Measurements from ENCODE around the gene JARID2.

DNA sequence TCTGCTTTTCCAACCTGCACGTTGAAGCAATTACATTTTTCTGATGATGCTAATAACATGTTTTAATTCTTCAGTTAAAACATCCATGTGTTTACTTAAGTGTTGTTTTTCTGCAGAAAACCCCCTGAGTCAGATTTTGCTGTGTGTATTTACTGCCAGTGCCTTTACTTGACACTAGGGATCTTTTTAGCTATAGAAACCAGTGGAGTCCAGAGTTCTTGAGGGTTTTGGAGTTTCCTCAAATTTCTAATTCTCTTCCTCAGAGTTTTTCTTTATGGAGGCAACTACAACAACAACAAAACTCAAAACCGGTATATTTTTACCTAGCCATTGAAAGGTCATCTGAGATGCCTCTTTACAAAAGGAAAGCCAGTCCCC is 168.4 kb downstream of the JARID2 start:
- TF ChIP-seq, protein P1, sequence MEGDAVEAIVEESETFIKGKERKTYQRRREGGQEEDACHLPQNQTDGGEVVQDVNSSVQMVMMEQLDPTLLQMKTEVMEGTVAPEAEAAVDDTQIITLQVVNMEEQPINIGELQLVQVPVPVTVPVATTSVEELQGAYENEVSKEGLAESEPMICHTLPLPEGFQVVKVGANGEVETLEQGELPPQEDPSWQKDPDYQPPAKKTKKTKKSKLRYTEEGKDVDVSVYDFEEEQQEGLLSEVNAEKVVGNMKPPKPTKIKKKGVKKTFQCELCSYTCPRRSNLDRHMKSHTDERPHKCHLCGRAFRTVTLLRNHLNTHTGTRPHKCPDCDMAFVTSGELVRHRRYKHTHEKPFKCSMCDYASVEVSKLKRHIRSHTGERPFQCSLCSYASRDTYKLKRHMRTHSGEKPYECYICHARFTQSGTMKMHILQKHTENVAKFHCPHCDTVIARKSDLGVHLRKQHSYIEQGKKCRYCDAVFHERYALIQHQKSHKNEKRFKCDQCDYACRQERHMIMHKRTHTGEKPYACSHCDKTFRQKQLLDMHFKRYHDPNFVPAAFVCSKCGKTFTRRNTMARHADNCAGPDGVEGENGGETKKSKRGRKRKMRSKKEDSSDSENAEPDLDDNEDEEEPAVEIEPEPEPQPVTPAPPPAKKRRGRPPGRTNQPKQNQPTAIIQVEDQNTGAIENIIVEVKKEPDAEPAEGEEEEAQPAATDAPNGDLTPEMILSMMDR (IDR thresholded peaks at IDR 0.05; ENCODE audit: insufficient read depth, low read depth, low read length) = no peak
- no peak for TF ChIP-seq EZH2 (IDR thresholded peaks at IDR 0.05; ENCODE audit: insufficient read depth, low read length)
